Trophoblast cell (in vitro differentiated cells and primary cell): Measurements from ENCODE around the gene KCNK5.

Experiments
- DNase-seq, 2 donors: peaks; one replicate each; pipeline ENCODE4 v3.0.0-alpha.2; 2016
- H2AFZ ChIP-seq: 2 replicates; pipeline ENCODE4 v1.6.1; 2013; ENCODE audit warnings: low read length, moderate library complexity, mild to moderate bottlenecking; ENCODE audit not compliant: insufficient read depth, poor library complexity
- H2AK5ac ChIP-seq: 2 replicates; pipeline ENCODE4 v1.6.1; 2013; ENCODE audit warnings: mild to moderate bottlenecking, low read length
- H2BK120ac ChIP-seq: 2 replicates; pipeline ENCODE4 v1.6.1; 2013; ENCODE audit warnings: low read length, mild to moderate bottlenecking, moderate library complexity; ENCODE audit not compliant: insufficient read depth, poor library complexity
- H2BK12ac ChIP-seq: 2 replicates; pipeline ENCODE4 v1.6.1; 2013; ENCODE audit warnings: mild to moderate bottlenecking, low read length, moderate library complexity
- H2BK5ac ChIP-seq: 2 replicates; pipeline ENCODE4 v1.6.1; 2013; ENCODE audit warnings: low read length, low read depth, moderate library complexity, mild to moderate bottlenecking; ENCODE audit not compliant: poor library complexity
- H3K14ac ChIP-seq: 2 replicates; pipeline ENCODE4 v1.6.1; 2013; ENCODE audit warnings: mild to moderate bottlenecking, low read length
- H3K18ac ChIP-seq: 2 replicates; pipeline ENCODE4 v1.6.1; 2013; ENCODE audit warnings: mild to moderate bottlenecking, low read length
- H3K23ac ChIP-seq: 2 replicates; pipeline ENCODE4 v1.6.1; 2013; ENCODE audit warnings: low read length
- H3K27ac ChIP-seq: 2 replicates; pipeline ENCODE4 v1.5.1; 2013; ENCODE audit warnings: low read depth, mild to moderate bottlenecking, inconsistent platforms, low read length, moderate library complexity
- H3K27me3 ChIP-seq: 2 replicates; pipeline ENCODE4 v1.6.1; 2013; ENCODE audit warnings: inconsistent platforms, mild to moderate bottlenecking, low read length, moderate library complexity; ENCODE audit not compliant: insufficient read depth
- H3K36me3 ChIP-seq, 2 experiments: 1 replicate in 1 of 2; 2 replicates in 1 of 2; pipeline ENCODE4 v1.6.1; 2013; ENCODE audit warnings: low read length in 2 of 2, mild to moderate bottlenecking in 2 of 2, moderate library complexity in 1 of 2; ENCODE audit not compliant: insufficient read depth in 2 of 2, control insufficient read depth in 1 of 2
- H3K4ac ChIP-seq: 2 replicates; pipeline ENCODE4 v1.6.1; 2013; ENCODE audit warnings: low read depth, mild to moderate bottlenecking, low read length, moderate library complexity
- H3K4me1 ChIP-seq, 2 experiments: 1 replicate in 1 of 2; 2 replicates in 1 of 2; pipeline ENCODE4 v1.6.1; 2013; ENCODE audit warnings: low read length in 2 of 2, mild to moderate bottlenecking in 2 of 2, moderate library complexity in 1 of 2; ENCODE audit not compliant: insufficient read depth in 2 of 2, control insufficient read depth in 1 of 2
- H3K4me2 ChIP-seq: 2 replicates; pipeline ENCODE4 v1.6.1; 2013; ENCODE audit warnings: inconsistent platforms, mild to moderate bottlenecking, low read length, moderate library complexity
- H3K4me3 ChIP-seq: 2 replicates; pipeline ENCODE4 v1.5.1; 2013; ENCODE audit warnings: mild to moderate bottlenecking, low read depth, low read length, inconsistent platforms
- H3K79me1 ChIP-seq: one replicate; pipeline ENCODE4 v1.6.1; 2013; ENCODE audit warnings: low read length
- H3K79me2 ChIP-seq: 2 replicates; pipeline ENCODE4 v1.6.1; 2013; ENCODE audit warnings: low read length, mild to moderate bottlenecking; ENCODE audit not compliant: control insufficient read depth, insufficient read depth, poor library complexity
- H3K9ac ChIP-seq: 2 replicates; pipeline ENCODE4 v1.6.1; 2013; ENCODE audit warnings: mild to moderate bottlenecking, low read length
- H3K9me3 ChIP-seq: 2 replicates; pipeline ENCODE4 v1.6.1; 2013; ENCODE audit warnings: low read depth, mild to moderate bottlenecking, control low read depth, inconsistent platforms, low read length; ENCODE audit not compliant: insufficient read depth
- H4K12ac ChIP-seq: 2 replicates; pipeline ENCODE4 v1.6.1; 2013; ENCODE audit warnings: low read depth, mild to moderate bottlenecking, low read length, moderate library complexity
- H4K8ac ChIP-seq: 2 replicates; pipeline ENCODE4 v1.6.1; 2013; ENCODE audit warnings: low read depth, mild to moderate bottlenecking, low read length, moderate library complexity
- H4K91ac ChIP-seq: one replicate; pipeline ENCODE4 v1.6.1; 2013; ENCODE audit warnings: low read depth, mild to moderate bottlenecking, low read length, moderate library complexity
- WGBS: extraction: QIAGEN DNeasy Blood & Tissue Kit; methylation state at CpG from one replicate; pipeline ENCODE4 v1.1.7; 2013; ENCODE audit warnings: missing lambda C conversion rate; ENCODE audit not compliant: insufficient read length, insufficient coverage; ENCODE audit errors: extremely low coverage; 5-methylcytosine and 5-hydroxymethylcytosine counted together

The KCNK5 gene

DNA sequence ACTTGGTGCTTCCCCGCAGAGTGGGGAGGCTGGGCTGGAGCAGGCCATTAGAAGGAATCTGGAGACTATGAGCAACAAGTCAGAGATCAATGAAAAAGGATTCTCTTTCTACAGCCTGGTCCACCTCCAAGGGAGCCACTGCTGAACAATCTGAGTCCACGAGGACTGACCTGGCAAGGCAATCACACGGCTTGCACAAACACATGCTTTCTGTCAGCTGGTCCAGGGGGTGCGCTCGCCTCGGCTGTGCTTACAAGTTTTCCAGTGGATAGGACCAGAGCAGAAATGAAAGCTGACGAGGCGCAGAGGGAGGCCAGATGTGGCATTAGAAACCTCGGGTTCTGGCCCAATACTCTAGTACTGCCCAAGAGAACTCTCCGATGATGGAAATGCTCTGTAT lies 18.1 kb downstream of the KCNK5 start:
- no peaks in the 10 kb centered on the region for H3K9me3 ChIP-seq
- H3K27me3 ChIP-seq = no peaks in the 10 kb centered on the region
- no peak overlapping the region for H4K8ac ChIP-seq
- H3K14ac ChIP-seq = no peak overlapping the region
- H2AK5ac ChIP-seq = no peak overlapping the region
- WGBS = no CpG with 5 or more reads among the region's 10 CpGs
- no peak overlapping the region for H2BK12ac ChIP-seq
- H3K4me2 ChIP-seq = no peak overlapping the region
- H3K4ac ChIP-seq = no peak overlapping the region
- H3K4me3 ChIP-seq = no peak overlapping the region
- H4K91ac ChIP-seq = no peak overlapping the region
- no peak overlapping the region for H2BK120ac ChIP-seq
- H3K18ac ChIP-seq = no peak overlapping the region
- no peak overlapping the region for H3K23ac ChIP-seq
- no peak overlapping the region for H3K27ac ChIP-seq
- H3K79me1 ChIP-seq = no peaks in the 10 kb centered on the region
- no peak overlapping the region for H2BK5ac ChIP-seq
- H4K12ac ChIP-seq = no peak overlapping the region
- no peak overlapping the region for H2AFZ ChIP-seq
- H3K79me2 ChIP-seq = no peaks in the 10 kb centered on the region
- H3K36me3 ChIP-seq = no peaks in the 10 kb centered on the region
- H3K4me1 ChIP-seq = peaks cover 13 to 21% of the 10 kb centered on the region in 2 experiments
- DNase-seq = no peak
- no peak overlapping the region for H3K9ac ChIP-seq

- no peak overlapping the region for H3K4me2 ChIP-seq
- H3K23ac ChIP-seq = no peak overlapping the region
- H2BK5ac ChIP-seq = no peak overlapping the region
- H4K12ac ChIP-seq = no peak overlapping the region
- DNase-seq = no peak
- H3K79me2 ChIP-seq = no peaks in the 10 kb centered on the region
- no peak overlapping the region for H3K18ac ChIP-seq
- no peak overlapping the region for H3K4ac ChIP-seq
- H4K91ac ChIP-seq = no peak overlapping the region
- H3K4me3 ChIP-seq = no peak overlapping the region
- H3K27ac ChIP-seq = no peak overlapping the region
- no peak overlapping the region for H2AFZ ChIP-seq
- no peak overlapping the region for H2AK5ac ChIP-seq
- no peaks in the 10 kb centered on the region for H3K27me3 ChIP-seq
- H3K79me1 ChIP-seq = no peaks in the 10 kb centered on the region
- no peaks in the 10 kb centered on the region for H3K9me3 ChIP-seq
- H2BK12ac ChIP-seq = no peak overlapping the region
- H3K9ac ChIP-seq = no peak overlapping the region
- no peak overlapping the region for H3K14ac ChIP-seq
- no peak overlapping the region for H4K8ac ChIP-seq
- H3K4me1 ChIP-seq = peaks cover 16 to 26% of the 10 kb centered on the region in 2 experiments
- WGBS = no CpG with 5 or more reads among the region's 5 CpGs
- no peaks in the 10 kb centered on the region for H3K36me3 ChIP-seq
- H2BK120ac ChIP-seq = no peak overlapping the region
Observed at GRCh38 chr6:39210450-39210849, 18.8 kb downstream of the KCNK5 start.

DNA sequence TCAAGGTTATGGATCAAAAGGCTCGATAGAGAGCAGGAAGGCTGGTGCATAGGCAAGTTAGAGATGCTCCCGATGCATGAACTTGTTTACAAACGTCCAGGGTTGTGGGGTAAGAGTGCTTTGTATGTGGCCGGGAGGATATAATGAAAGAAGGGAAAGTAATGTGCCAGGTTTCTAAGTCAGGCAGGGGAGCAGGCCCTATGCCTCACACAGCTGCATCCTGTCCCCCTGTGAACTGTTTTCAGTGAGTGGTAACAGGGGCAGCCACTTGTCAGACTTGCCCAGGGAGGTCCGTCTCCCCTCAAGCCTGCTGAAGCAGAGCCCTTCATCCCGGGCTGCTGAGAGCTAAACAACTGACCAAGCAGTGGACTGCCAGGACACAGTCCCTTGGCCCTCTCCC lies 19.4 kb downstream of the KCNK5 start:
- DNase-seq = no peak
- no peak overlapping the region for H2AFZ ChIP-seq
- no peaks in the 10 kb centered on the region for H3K79me2 ChIP-seq
- H3K23ac ChIP-seq = no peak overlapping the region
- no peaks in the 10 kb centered on the region for H3K9me3 ChIP-seq
- no peak overlapping the region for H4K12ac ChIP-seq
- peak overlapping the region; percentile 18 for H4K91ac ChIP-seq
- H3K14ac ChIP-seq = no peak overlapping the region
- no peak overlapping the region for H4K8ac ChIP-seq
- peak overlapping the region; percentile 5 for H3K27ac ChIP-seq
- WGBS = no CpG with 5 or more reads among the region's 6 CpGs
- H3K27me3 ChIP-seq = no peaks in the 10 kb centered on the region
- H2AK5ac ChIP-seq = no peak overlapping the region
- peaks cover 17 to 31% of the 10 kb centered on the region in 2 experiments for H3K4me1 ChIP-seq
- no peak overlapping the region for H3K4me2 ChIP-seq
- H3K4ac ChIP-seq = no peak overlapping the region
- H3K9ac ChIP-seq = no peak overlapping the region
- no peak overlapping the region for H2BK5ac ChIP-seq
- no peak overlapping the region for H3K18ac ChIP-seq
- H3K4me3 ChIP-seq = no peak overlapping the region
- no peak overlapping the region for H2BK120ac ChIP-seq
- H3K79me1 ChIP-seq = no peaks in the 10 kb centered on the region
- no peaks in the 10 kb centered on the region for H3K36me3 ChIP-seq
- H2BK12ac ChIP-seq = no peak overlapping the region

GRCh38 chr6:39209360-39209811 lies 19.9 kb downstream of the KCNK5 start:
- WGBS = no CpG with 5 or more reads among the region's 6 CpGs
- Histone ChIP-seq H2BK12ac (no peak overlapping the region), H4K12ac (no peak overlapping the region), H2BK120ac (no peak overlapping the region), H3K18ac (peak overlapping the region; percentile 9), H3K36me3 (no peaks in the 10 kb centered on the region), H3K79me1 (no peaks in the 10 kb centered on the region), H3K4me2 (no peak overlapping the region), H2AFZ (no peak overlapping the region), H2AK5ac (no peak overlapping the region), H2BK5ac (no peak overlapping the region), H3K14ac (no peak overlapping the region), H4K8ac (no peak overlapping the region), H3K9ac (no peak overlapping the region), H3K4ac (no peak overlapping the region), H3K9me3 (no peaks in the 10 kb centered on the region), H4K91ac (no peak overlapping the region), H3K27me3 (no peaks in the 10 kb centered on the region), H3K79me2 (no peaks in the 10 kb centered on the region), H3K4me3 (no peak overlapping the region), H3K4me1 (peaks cover 22 to 36% of the 10 kb centered on the region in 2 experiments), H3K27ac (peak overlapping the region; percentile 5), H3K23ac (no peak overlapping the region)
- no peak for DNase-seq
